SJCRH30 (cell line): Measurements from ENCODE around the gene GNAT1. TPM values are rescaled to one million over a fixed set of nuclear protein-coding genes. Genes with fewer than 3 reads are reported as not detected.
A peak's percentile ranks its signal among the peaks of the same experiment; 100 is the strongest.

Source experiments
- DNase-seq, 2 experiments: peaks; one replicate each; pipeline ENCODE4 v3.0.0-alpha.2; 2015 to 2020
- H3K27ac ChIP-seq: fragments of 250-450 bp; sonication (Bioruptor Pico); 2 replicates; pipeline ENCODE4 v1.5.1; 2020; ENCODE audit warnings: mild to moderate bottlenecking, moderate library complexity
- H3K27me3 ChIP-seq: fragments of 250-450 bp; sonication (Bioruptor Pico); 2 replicates; pipeline ENCODE4 v1.5.1; 2020; ENCODE audit warnings: mild to moderate bottlenecking, moderate library complexity
- H3K36me3 ChIP-seq: fragments of 250-450 bp; sonication (Bioruptor Pico); 2 replicates; pipeline ENCODE4 v1.5.1; 2020; ENCODE audit warnings: mild to moderate bottlenecking, moderate library complexity
- H3K4me1 ChIP-seq: fragments of 250-450 bp; sonication (Bioruptor Pico); 2 replicates; pipeline ENCODE4 v1.5.1; 2020; ENCODE audit warnings: mild to moderate bottlenecking, moderate library complexity
- H3K4me3 ChIP-seq: fragments of 250-450 bp; sonication (Bioruptor Pico); 2 replicates; pipeline ENCODE4 v1.5.1; 2020; ENCODE audit warnings: mild to moderate bottlenecking, moderate library complexity
- H3K9me3 ChIP-seq: fragments of 250-450 bp; sonication (Bioruptor Pico); replicated peaks from 2 replicates; pipeline ENCODE4 v1.5.1; 2020; ENCODE audit warnings: mild to moderate bottlenecking, moderate library complexity
- total RNA-seq: library from RNA; depleted of rRNA; stranded (reverse); fragments of >200 nt; shearing (Covaris generic); gene quantifications from 2 replicates; pipeline ENCODE4 v1.2.3, GENCODE V29; 2014

The GNAT1 gene
- total RNA-seq, 1 experiment from 2014 or later = 0.14 TPM

- Histone ChIP-seq H3K36me3 (no peaks in the 10 kb centered on the region), H3K27ac (no peak overlapping the region), H3K27me3 (no peaks in the 10 kb centered on the region), H3K4me1 (peaks cover 4% of the 10 kb centered on the region; the same call in 1 of the 2 replicates), H3K9me3 (no peaks in the 10 kb centered on the region), H3K4me3 (no peak overlapping the region)
- no peak for DNase-seq
Measured at GRCh38 chr3:50195501-50196252, 4.3 kb downstream of the GNAT1 start.

- no peaks in the 10 kb centered on the region for H3K9me3 ChIP-seq
- peaks cover 4% of the 10 kb centered on the region; the same call in 1 of the 2 replicates for H3K4me1 ChIP-seq
- no peak overlapping the region for H3K27ac ChIP-seq
- DNase-seq = no peak
- no peaks in the 10 kb centered on the region for H3K27me3 ChIP-seq
- no peak overlapping the region for H3K4me3 ChIP-seq
- no peaks in the 10 kb centered on the region for H3K36me3 ChIP-seq
Measured at GRCh38 chr3:50196253-50196801, 4.9 kb downstream of the GNAT1 start.

- DNase-seq = peak in 1 of 2 experiments; percentile 45
- Histone ChIP-seq H3K27me3 (peaks cover 3% of the 10 kb centered on the region; the same call in 1 of the 2 replicates), H3K9me3 (no peaks in the 10 kb centered on the region), H3K4me3 (no peak overlapping the region), H3K4me1 (peaks cover 27% of the 10 kb centered on the region), H3K36me3 (no peaks in the 10 kb centered on the region), H3K27ac (no peak overlapping the region)
Measured at GRCh38 chr3:50201573-50202315, 10.3 kb downstream of the GNAT1 start.

- Histone ChIP-seq H3K27me3 (peaks cover 3% of the 10 kb centered on the region; the same call in 1 of the 2 replicates), H3K36me3 (no peaks in the 10 kb centered on the region)
Measured at GRCh38 chr3:50202353-50203112, 11.1 kb downstream of the GNAT1 start.

GRCh38 chr3:50203113-50203808 is 11.9 kb downstream of the GNAT1 start:
- Histone ChIP-seq H3K4me3 (no peak overlapping the region), H3K4me1 (peaks cover 27% of the 10 kb centered on the region), H3K36me3 (no peaks in the 10 kb centered on the region), H3K27ac (no peak overlapping the region), H3K9me3 (no peaks in the 10 kb centered on the region), H3K27me3 (peaks cover 3% of the 10 kb centered on the region; the same call in 1 of the 2 replicates)
- DNase-seq = peak; percentile 47 to 52

More at GRCh38 chr3:50202353-50203112, 11.1 kb downstream of the GNAT1 start:
- Histone ChIP-seq H3K27ac (no peak overlapping the region), H3K4me3 (no peak overlapping the region), H3K9me3 (no peaks in the 10 kb centered on the region), H3K4me1 (peaks cover 27% of the 10 kb centered on the region)
- DNase-seq = no peak

GRCh38 chr3:50203809-50204803 is 12.7 kb downstream of the GNAT1 start:
- peak in 1 of 2 experiments; percentile 13 for DNase-seq
- no peaks in the 10 kb centered on the region for H3K36me3 ChIP-seq
- H3K4me1 ChIP-seq = peaks cover 27% of the 10 kb centered on the region
- no peak overlapping the region for H3K27ac ChIP-seq
- H3K9me3 ChIP-seq = no peaks in the 10 kb centered on the region
- peak overlapping the region; percentile 79; the same call in 1 of the 2 replicates for H3K4me3 ChIP-seq
- H3K27me3 ChIP-seq = peaks cover 3% of the 10 kb centered on the region; the same call in 1 of the 2 replicates

GRCh38 chr3:50204804-50205412 is 13.5 kb downstream of the GNAT1 start, which contains the start of gene SLC38A3:
Gene SLC38A3 (plus strand): TSS chr3:50205271. CDS start chr3:50214200, 8,929 bp downstream.
- Histone ChIP-seq H3K27ac (no peak within 1 kb of the TSS), H3K4me1 (peaks cover 27% of the 10 kb centered on the region), H3K27me3 (peaks cover 3% of the 10 kb centered on the region; the same call in 1 of the 2 replicates)

GRCh38 chr3:50205413-50206276 is 14.2 kb downstream of the GNAT1 start:
- H3K9me3 ChIP-seq = no peaks in the 10 kb centered on the region
- DNase-seq = peak; percentile 32 to 44
- H3K27me3 ChIP-seq = peaks cover 3% of the 10 kb centered on the region; the same call in 1 of the 2 replicates
- peak overlapping the region; percentile 79 for H3K4me3 ChIP-seq
- no peaks in the 10 kb centered on the region for H3K36me3 ChIP-seq
- H3K27ac ChIP-seq = no peak overlapping the region
- H3K4me1 ChIP-seq = peaks cover 27% of the 10 kb centered on the region

More at GRCh38 chr3:50204804-50205412, 13.5 kb downstream of the GNAT1 start, which contains the start of gene SLC38A3:
- Histone ChIP-seq H3K9me3 (no peaks in the 10 kb centered on the region), H3K36me3 (no peaks in the 10 kb centered on the region), H3K4me3 (peak within 1 kb of the TSS; percentile 79)
- peak; percentile 42 to 63 for DNase-seq

- Histone ChIP-seq H3K9me3 (no peaks in the 10 kb centered on the region), H3K36me3 (no peaks in the 10 kb centered on the region), H3K4me3 (no peak overlapping the region), H3K4me1 (peaks cover 20% of the 10 kb centered on the region), H3K27me3 (peaks cover 3% of the 10 kb centered on the region; the same call in 1 of the 2 replicates), H3K27ac (no peak overlapping the region)
- no peak for DNase-seq
Measured at GRCh38 chr3:50207359-50208042, 16.1 kb downstream of the GNAT1 start.

- H3K9me3 ChIP-seq = no peaks in the 10 kb centered on the region
- H3K4me1 ChIP-seq = peaks cover 7% of the 10 kb centered on the region
- H3K36me3 ChIP-seq = no peaks in the 10 kb centered on the region
- DNase-seq = no peak
- peaks cover 3% of the 10 kb centered on the region; the same call in 1 of the 2 replicates for H3K27me3 ChIP-seq
- H3K4me3 ChIP-seq = no peak overlapping the region
- H3K27ac ChIP-seq = no peak overlapping the region
Measured at GRCh38 chr3:50208677-50209344, 17.4 kb downstream of the GNAT1 start.

- no peaks in the 10 kb centered on the region; the same call in 1 of the 2 replicates for H3K4me1 ChIP-seq
- H3K36me3 ChIP-seq = no peaks in the 10 kb centered on the region
- peaks cover 3% of the 10 kb centered on the region; the same call in 1 of the 2 replicates for H3K27me3 ChIP-seq
- no peak overlapping the region for H3K27ac ChIP-seq
- no peak for DNase-seq
- H3K4me3 ChIP-seq = no peak overlapping the region
- no peaks in the 10 kb centered on the region for H3K9me3 ChIP-seq
Measured at GRCh38 chr3:50210176-50210509, 18.7 kb downstream of the GNAT1 start.
